T-helper 22 cell (primary cell): Measurements from ENCODE around the gene PSMB5.

Source experiments
- DNase-seq: peaks from one replicate; pipeline ENCODE4 v3.0.0-alpha.2; 2020; ENCODE audit warnings: low read depth

Gene PSMB5

DNA sequence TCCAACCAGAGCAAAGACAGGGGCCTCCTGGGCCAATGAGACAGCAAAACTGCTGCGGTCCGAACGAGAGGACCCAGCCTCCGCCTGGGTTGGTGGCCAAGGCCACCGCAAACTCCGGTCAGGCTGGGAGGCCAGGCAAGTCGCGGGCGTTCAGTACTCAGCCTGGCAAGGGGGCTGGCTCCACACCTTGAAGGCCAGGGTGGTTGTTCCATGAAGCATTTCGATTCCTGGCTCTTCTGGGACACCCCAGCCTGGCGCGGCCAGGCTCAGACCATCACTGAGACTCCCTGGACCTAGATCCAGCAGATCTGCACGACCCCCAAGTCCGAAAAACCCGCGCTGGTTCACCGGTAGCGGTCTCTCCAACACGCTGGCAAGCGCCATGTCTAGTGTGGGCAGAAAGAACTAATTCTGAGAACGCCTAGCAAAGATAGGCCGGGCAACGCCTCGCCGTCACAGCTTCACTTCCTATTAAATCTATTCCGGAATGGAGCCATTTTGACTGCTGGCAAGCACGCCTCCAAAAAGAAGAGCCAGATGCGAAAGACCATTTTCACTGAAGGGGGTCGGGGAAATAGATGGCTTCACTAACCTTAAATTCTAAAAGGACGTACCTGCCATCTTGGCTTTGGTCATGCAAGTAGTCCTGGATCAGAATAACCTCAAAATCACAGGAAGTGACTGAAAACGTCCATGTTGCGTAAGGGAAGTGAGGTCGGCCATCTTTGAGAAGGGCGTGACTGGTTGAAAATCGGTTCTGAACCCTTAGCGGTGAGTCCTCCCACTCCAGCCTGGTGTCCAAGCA lies at the start of gene PSMB5:
Gene PSMB5, minus strand, starts transcription at position 403 of the 805 bp plus-strand sequence. Its CDS starts 19 bp downstream, at position 384.
- DNase-seq, result peak; percentile 82

- no peak for DNase-seq
Measured at GRCh38 chr14:23080474-23080873, 45.8 kb upstream of the PSMB5 start.

- no peak for DNase-seq
Measured at GRCh38 chr14:23079716-23080115, 45.0 kb upstream of the PSMB5 start.

- DNase-seq, result no peak
Measured at GRCh38 chr14:23078692-23079116, 44.0 kb upstream of the PSMB5 start.

DNA sequence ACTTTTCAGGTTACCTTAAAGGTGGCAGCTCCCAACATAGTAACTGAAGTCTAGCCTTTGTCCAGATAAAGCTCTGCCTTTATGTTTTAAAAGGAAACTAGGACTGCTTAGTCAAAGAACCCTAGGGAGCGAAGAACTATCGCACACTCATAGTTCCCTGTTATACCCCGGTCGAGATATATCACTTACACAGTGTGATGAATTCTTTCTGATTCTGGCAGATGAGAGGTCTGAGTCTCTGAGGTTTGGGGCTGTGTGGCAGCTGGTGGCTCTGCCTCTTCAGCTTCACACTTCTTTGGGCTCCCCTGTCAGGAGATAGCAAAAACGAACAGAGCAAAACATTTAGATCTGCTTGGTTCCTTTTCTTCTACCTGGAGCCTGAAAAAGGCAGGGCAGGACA lies 43.3 kb upstream of the PSMB5 start:
- no peak for DNase-seq

DNA sequence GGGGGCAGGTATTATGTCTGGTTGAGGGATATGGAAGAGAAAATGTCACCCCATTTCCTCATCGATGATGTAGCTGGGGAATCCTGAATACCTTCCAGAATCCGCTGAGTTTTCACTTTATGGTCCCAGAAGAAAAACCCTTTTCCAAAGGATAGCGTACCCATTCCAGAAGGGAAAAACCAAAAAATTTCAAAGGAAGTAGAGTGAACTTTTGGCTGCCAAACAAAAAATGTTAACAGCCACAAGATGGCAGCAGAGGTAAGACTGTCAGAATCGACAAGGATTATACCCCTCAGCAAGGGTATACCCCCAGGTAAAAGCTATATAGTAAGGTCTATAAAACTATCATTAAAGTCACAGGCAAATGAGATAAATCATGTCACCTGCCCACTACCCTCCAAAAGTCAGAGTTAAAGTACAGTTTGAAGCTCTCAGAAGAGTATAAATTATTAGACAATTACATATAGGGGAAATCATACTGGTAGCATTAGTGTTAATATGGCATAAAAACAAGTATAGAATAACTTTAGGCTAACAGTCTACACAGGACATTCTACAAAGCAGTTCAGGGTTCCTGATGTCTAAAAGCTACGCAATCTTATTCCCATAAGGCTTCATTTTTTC lies 42.2 kb upstream of the PSMB5 start:
- DNase-seq, result no peak

- DNase-seq, result no peak
Measured at GRCh38 chr14:23074906-23075305, 40.2 kb upstream of the PSMB5 start.

GRCh38 chr14:23071921-23072539 lies 37.3 kb upstream of the PSMB5 start:
- DNase-seq, result no peak

DNA sequence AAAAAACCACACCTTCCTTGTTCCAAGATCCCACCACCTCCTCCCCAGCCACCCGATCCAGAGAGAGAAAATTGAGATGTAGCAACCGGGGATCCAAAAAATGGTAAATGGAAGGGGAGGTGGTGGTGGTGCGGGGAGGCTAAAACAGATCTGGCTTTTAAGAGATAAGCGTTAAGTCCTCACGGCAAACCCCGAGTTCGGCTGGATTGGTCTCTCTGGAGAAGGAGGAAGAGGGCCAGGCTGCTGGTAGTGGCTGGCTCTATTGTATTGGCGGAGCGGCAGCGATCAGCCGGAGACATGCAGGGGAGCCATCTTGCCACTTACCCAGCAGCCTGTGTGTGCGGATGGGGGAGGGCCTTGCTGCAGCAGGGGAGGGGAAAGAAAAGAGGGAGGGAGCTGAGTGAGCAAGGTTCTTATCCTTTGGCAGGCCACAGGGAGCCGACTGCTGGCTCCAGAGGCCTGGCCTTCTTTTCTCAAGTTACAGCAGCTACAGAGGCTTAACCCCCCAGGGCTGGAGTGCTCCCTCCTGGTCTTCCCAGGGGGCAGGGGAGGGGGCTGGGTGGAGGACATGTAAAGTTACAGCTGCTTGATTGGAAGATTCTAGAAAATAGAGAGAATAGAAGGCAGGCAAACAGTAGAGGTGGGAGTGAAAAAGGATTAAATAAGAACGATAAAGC lies 36.7 kb upstream of the PSMB5 start:
- DNase-seq, result peak; percentile 67

DNA sequence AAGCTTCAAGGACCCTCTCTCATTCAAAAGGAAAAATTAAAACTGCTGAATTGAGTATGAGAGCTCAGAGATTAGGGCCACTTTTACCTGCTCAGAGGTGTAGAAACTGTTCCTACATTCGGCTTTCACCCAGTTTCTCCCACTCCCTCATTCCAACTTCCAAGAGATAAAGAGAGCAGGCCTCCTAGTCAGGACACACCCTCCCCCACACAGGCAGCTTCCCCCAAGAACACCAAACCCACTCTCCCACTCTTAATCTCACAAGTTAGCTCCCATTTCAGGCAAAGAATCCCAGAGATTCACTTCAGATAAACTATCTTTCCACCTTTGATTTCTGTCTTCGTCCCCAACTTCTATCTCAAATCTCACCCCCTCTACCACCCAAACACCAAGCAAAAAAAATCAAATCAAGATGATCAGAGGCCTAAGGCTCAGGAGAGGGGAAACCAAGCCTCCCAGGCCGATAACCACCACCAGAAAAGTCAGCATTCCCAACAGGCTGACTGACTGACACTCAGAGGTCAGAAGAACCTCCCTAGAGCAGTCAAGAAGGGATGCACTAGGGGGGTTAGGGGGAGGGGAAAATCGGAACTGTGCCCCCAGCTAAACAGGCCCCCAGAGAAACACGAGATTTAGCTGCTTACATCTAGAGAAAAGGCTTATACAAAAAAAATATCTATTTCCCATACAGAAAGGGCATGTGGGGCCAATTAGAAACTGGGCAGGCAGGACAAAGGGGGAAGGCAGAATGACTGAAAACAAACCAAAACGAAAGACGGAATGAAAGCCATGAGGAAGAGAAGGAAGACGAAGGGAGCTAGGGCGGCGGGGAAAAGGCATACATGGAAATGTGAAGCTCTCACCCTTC lies 35.8 kb upstream of the PSMB5 start:
- DNase-seq, result no peak

DNA sequence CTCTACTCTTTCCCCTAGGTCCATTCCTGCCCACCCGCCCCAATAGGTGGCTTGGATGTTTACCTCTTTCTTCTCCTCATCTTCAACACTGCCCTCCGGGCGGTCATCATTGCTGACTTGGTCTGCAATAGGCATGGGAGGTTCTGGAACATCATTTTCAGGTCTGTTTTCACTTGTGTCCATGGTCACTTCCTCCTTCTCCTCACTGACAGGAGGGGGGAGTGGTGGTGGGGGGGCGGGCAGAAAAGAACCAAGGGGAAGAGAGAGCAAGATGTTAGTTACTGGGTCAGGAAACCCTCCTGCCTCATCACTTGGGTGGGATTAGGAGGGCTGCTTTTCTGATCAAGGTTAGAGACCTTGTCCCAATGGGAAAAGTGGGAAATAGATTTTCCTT lies 34.7 kb upstream of the PSMB5 start:
- no peak for DNase-seq

DNA sequence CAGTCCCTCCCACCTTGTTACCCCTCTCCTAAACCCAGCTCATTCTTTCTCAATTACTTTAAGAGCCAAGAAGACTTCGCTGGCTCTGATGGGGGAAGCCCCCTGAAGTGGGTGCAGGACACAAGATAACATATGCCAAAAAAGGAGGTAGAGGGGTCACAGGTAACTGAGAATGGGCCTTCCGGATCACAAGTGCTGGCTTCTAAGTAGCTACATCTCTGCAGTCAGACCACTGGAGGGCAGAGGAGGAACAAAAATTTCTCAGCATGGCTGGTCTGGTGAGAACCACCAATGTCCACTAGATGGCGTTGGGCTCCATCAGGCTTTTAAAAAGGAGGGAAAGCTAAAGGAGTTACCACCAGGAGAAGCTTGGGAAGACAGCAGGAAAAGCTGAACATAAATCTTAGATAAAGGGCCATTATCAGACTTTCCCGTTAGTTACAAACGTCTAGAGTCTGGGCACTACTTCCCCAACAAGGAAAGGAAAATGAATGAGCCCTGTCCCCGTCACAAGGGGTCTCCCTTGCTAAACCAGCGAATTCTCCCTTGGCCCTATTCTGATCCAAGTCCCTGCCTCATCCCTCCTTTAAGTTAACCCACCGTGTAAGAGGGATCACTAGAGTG lies 34.2 kb upstream of the PSMB5 start:
- DNase-seq, result peak; percentile 44

DNA sequence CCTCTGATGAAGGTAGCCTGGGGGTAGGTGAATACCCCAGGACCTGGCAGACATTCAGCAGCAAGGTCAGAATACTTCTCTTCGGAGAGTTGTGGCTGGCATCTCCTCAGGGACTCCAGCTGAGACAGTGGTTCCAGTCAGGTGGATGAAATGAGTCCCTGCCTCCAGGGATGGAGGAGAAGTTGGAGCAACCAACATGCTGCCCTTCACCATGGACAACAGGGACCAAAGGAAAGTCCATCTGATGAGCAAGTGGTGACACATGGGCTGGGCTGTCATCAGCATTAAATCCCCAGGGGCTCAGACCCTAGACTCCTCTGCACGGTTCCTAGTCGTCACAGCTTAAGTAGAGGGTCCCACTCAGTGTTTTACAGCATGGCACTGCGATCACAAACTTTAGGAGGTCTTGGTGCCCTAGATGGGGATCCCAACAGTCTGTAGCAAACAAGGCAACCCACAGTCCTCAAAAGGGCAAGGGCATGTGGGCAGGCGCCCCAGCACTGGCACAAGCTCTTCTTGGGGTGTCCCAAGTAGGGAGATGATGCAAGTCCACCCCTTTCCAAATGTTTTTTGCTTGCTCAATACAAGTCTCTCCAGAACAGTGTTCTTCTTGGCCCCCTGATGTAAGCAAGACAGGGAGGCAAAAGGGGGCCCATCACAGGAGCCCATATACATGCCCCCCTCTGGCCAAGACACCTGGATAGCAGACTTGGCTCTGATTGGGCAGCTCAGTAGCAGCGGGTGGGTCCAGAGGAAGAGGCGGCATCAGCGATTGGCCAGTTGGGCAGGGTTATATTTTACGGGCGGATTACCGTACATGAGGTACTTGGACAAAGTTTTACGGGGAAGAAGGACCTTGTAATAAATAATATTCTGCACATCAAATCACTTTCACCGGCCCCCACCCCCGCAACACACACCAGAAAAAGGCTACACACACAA lies 33.4 kb upstream of the PSMB5 start:
- DNase-seq, result no peak

GRCh38 chr14:23066855-23067744 lies 32.4 kb upstream of the PSMB5 start:
- DNase-seq, result no peak

DNA sequence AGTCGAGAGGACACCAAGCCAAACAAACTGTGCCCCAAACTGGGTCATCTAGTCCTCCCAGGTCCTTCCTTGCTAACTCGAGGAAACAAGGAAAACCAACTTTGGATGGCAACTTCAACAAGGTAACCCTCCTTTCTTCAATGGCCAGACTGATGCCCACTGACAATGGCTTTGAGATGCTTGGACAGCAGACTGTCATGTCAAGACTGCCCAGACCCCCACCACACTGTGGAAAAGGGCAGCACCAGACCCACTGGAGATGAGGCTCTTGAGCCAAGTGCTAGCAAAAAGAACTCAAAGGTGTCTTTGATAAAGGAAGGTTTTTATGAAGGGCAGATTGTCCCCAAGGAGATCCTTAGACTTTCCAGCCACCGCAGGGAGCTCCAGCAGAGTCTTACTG lies 31.7 kb upstream of the PSMB5 start:
- no peak for DNase-seq

GRCh38 chr14:23063601-23064000 lies 28.9 kb upstream of the PSMB5 start:
- DNase-seq, result no peak

- no peak for DNase-seq
Measured at GRCh38 chr14:23062002-23062401, 27.3 kb upstream of the PSMB5 start.

DNA sequence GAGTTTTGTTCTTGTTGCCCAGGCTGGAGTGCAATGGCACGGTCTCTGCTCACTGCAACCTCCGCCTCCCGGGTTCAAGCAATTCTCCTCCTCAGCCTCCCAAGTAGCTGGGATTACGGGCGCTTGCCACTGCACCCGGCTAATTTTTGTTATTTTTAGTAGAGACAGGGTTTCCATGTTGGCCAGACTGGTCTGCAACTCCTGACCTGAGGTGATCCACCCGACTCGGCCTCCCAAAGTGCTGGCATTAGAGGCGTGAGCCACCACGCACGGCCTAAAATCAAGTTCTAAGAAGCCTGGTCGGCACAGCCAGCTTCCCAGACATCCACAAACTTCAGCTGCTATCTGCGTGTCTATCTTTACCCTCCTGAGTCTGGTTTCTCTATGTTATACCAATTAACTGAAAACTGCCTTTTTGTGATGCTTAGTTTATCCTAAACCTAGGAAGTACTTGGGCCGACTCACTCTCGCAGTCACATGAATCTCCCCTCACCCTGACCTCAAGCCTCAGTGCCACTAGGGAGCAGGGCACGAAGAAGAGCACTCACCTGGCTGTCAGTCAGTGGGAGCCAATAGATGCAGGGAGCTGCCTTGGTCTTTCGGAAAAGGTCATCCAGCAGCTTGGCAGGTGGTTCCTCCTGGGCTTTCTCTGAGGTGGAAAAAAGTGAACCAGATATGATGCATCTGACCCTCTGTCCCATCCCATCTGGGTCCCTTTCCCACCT lies 26.0 kb upstream of the PSMB5 start:
- DNase-seq, result no peak
